ENCODE measurements around the gene AIMP1.
"Not testable (repeated sequence)": the region's sequence is repeated elsewhere in the genome, so short reads cannot be mapped to it uniquely, and the experiment has no call there.

AIMP1 gene

GRCh38 chr4:106353786-106354185, 37.4 kb downstream of the AIMP1 start:
- no peak for DNase-seq

- no peak for DNase-seq
Measured at GRCh38 chr4:106355193-106355592, 38.8 kb downstream of the AIMP1 start.

GRCh38 chr4:106358899-106359298, 42.5 kb downstream of the AIMP1 start:
- no peak for DNase-seq

GRCh38 chr4:106362086-106362825, 45.9 kb downstream of the AIMP1 start:
- no peak for DNase-seq

- DNase-seq = no peak
Measured at GRCh38 chr4:106364282-106364681, 47.9 kb downstream of the AIMP1 start.

- DNase-seq = no peak
Measured at GRCh38 chr4:106365613-106366012, 49.3 kb downstream of the AIMP1 start.

- no peak for DNase-seq
Measured at GRCh38 chr4:106366026-106366425, 49.7 kb downstream of the AIMP1 start.

GRCh38 chr4:106367072-106367471, 50.7 kb downstream of the AIMP1 start:
- DNase-seq = no peak

GRCh38 chr4:106368678-106369077, 52.3 kb downstream of the AIMP1 start, which contains the start of gene GIMD1:
Gene GIMD1 (minus strand): TSS chr4:106368778. CDS start chr4:106367435, 1,343 bp downstream.
- no peak for DNase-seq

GRCh38 chr4:106369456-106370060, 53.2 kb downstream of the AIMP1 start:
- no peak for DNase-seq

GRCh38 chr4:106370214-106370613, 53.9 kb downstream of the AIMP1 start:
- DNase-seq = no peak

- DNase-seq = no peak
Measured at GRCh38 chr4:106371161-106371560, 54.8 kb downstream of the AIMP1 start.

- DNase-seq = no peak
Measured at GRCh38 chr4:106373026-106373425, 56.7 kb downstream of the AIMP1 start.

GRCh38 chr4:106380179-106380578, 63.8 kb downstream of the AIMP1 start:
- no peak for DNase-seq

- DNase-seq = no peak
Measured at GRCh38 chr4:106384878-106385277, 68.5 kb downstream of the AIMP1 start.

- DNase-seq = no peak
Measured at GRCh38 chr4:106385853-106386393, 69.6 kb downstream of the AIMP1 start.

GRCh38 chr4:106395582-106395981, 79.2 kb downstream of the AIMP1 start:
- DNase-seq = no peak

- DNase-seq = not testable (repeated sequence)
Measured at GRCh38 chr4:106398898-106399297, 82.5 kb downstream of the AIMP1 start.
